ENCODE data around the gene TEKT1. TPM values are rescaled to one million over a fixed set of nuclear protein-coding genes. Genes with fewer than 3 reads are reported as not detected.

The TEKT1 gene
- total RNA-seq, 2 donors from 2014 or later = not detected

GRCh38 chr17:6749519-6749918 lies 82.0 kb downstream of the TEKT1 start:
- DNase-seq (ENCODE audit: low spot score) (no peak), ATAC-seq (ENCODE audit: insufficient number of reproducible peaks, low FRiP score, low read depth) (no peak)
- Histone ChIP-seq H3K4me3 (no peak overlapping the region), H3K4me1 (ENCODE audit: control insufficient read depth in 1 of 2, low read depth in 2 of 2) (peaks cover 3 to 21% of the 10 kb centered on the region in 2 donors), H3K9me3 (no peaks in the 10 kb centered on the region), H3K36me3 (no peaks in the 10 kb centered on the region), H3K27ac (no peak overlapping the region), H3K27me3 (replicated peaks; ENCODE audit: insufficient read depth) (no peaks in the 10 kb centered on the region)
- TF ChIP-seq, protein P1, sequence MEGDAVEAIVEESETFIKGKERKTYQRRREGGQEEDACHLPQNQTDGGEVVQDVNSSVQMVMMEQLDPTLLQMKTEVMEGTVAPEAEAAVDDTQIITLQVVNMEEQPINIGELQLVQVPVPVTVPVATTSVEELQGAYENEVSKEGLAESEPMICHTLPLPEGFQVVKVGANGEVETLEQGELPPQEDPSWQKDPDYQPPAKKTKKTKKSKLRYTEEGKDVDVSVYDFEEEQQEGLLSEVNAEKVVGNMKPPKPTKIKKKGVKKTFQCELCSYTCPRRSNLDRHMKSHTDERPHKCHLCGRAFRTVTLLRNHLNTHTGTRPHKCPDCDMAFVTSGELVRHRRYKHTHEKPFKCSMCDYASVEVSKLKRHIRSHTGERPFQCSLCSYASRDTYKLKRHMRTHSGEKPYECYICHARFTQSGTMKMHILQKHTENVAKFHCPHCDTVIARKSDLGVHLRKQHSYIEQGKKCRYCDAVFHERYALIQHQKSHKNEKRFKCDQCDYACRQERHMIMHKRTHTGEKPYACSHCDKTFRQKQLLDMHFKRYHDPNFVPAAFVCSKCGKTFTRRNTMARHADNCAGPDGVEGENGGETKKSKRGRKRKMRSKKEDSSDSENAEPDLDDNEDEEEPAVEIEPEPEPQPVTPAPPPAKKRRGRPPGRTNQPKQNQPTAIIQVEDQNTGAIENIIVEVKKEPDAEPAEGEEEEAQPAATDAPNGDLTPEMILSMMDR (IDR thresholded peaks at IDR 0.05) = no peak

DNA sequence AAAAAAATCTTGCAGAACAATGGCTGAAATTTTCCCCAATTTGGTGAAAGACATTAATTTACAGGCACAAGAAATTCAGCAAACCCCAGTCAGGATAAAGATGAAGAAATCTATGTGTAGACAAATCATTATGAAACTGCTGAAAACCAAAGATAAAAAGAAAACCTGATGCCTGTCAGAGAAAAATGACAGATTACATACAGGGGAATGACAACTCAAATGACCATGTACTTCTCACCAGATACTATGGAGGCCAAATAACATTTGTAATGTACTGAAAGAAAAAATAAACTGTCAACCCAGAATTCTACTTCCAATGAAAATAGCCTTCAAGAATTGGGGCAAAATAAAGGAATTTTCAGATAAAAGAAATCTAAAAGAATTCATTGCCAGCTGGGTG lies 82.9 kb downstream of the TEKT1 start:
- no peak overlapping the region for H3K4me3 ChIP-seq
- DNase-seq (ENCODE audit: low spot score) (no peak), ATAC-seq (ENCODE audit: insufficient number of reproducible peaks, low FRiP score, low read depth) (no peak)
- no peaks in the 10 kb centered on the region for H3K36me3 ChIP-seq
- no peaks in the 10 kb centered on the region for H3K9me3 ChIP-seq
- H3K4me1 ChIP-seq (ENCODE audit: control insufficient read depth in 1 of 2, low read depth in 2 of 2) = peaks cover 3 to 20% of the 10 kb centered on the region in 2 donors
- H3K27ac ChIP-seq = no peak overlapping the region
- TF ChIP-seq, protein P1 (IDR thresholded peaks at IDR 0.05) = no peak
- no peaks in the 10 kb centered on the region for H3K27me3 ChIP-seq (replicated peaks; ENCODE audit: insufficient read depth)

Other genes with a start within 250 kb of the TEKT1 start
- 10 to 100 TPM; 15.9 to 27.5 TPM for gene KIAA0753, start 191.0 kb downstream of the TEKT1 start, total RNA-seq
- 10 to 100 TPM; 52.6 to 90.6 TPM for gene TXNDC17, start 190.7 kb downstream of the TEKT1 start, total RNA-seq
- 10 to 100 TPM in 1 of 2 donors, 1 to 10 TPM in 1; 4.7 to 21.3 TPM for gene MED31, start 180.1 kb downstream of the TEKT1 start, total RNA-seq
- gene C17orf100, start 180.0 kb downstream of the TEKT1 start, total RNA-seq = not detected
- gene SLC13A5, start 118.4 kb downstream of the TEKT1 start, total RNA-seq = not detected
- 10 to 100 TPM; 36.8 to 45.8 TPM for gene XAF1, start 75.7 kb downstream of the TEKT1 start, total RNA-seq
- gene FBXO39, start 55.5 kb downstream of the TEKT1 start, total RNA-seq = under 1 TPM in 1 of 2 donors, not detected in 1; 0.49 TPM
- not detected for gene ALOX12, start 164.3 kb upstream of the TEKT1 start, total RNA-seq
- gene RNASEK, start 180.9 kb upstream of the TEKT1 start, total RNA-seq = 100 to 1,000 TPM in 1 of 2 donors, 10 to 100 TPM in 1; 99.5 to 164 TPM
- 1 to 10 TPM in 1 of 2 donors, under 1 TPM in 1; 0.95 to 5.7 TPM for gene BCL6B, start 191.3 kb upstream of the TEKT1 start, total RNA-seq
- under 1 TPM in 1 of 2 donors, not detected in 1; 0.56 TPM for gene SLC16A13, start 204.3 kb upstream of the TEKT1 start, total RNA-seq
- under 1 TPM in 1 of 2 donors, not detected in 1; 0.27 TPM for gene SLC16A11, start 212.4 kb upstream of the TEKT1 start, total RNA-seq
- gene CLEC10A, start 248.5 kb upstream of the TEKT1 start, total RNA-seq = 1 to 10 TPM; 3.2 to 5.8 TPM

Data from thoracic aorta (tissue), 2 donors.